GM21619 (cell line): ENCODE measurements around the gene LALBA.
"Not testable (repeated sequence)": the region's sequence is repeated elsewhere in the genome, so short reads cannot be mapped to it uniquely, and the experiment has no call there.

ENCODE experiments used
- ATAC-seq: cut with Tn5 transposase; IDR thresholded peaks from one replicate; pipeline ENCODE4 v1.9.1; 2021; ENCODE audit not compliant: unreplicated experiment

LALBA gene

DNA sequence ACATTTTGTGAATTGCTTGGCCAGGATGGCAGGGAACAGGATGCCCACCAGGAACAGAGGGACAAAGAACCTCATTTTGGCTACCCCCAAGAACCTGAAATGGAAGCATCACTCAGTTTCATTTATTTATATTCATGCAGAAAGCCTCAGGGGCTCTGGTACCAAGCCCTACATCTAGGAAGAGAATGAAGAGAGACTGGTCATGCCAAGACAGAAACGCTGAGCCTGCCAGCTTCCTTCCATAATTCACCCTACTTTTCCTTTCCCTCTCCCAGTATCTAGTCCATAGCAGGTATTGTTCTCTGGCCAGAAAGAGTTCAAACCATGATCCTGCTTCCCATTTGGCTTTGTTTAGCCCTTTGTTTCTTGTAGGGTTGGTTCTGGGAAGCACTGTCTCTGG lies at the start of gene LALBA:
TSS of gene LALBA (minus strand) at position 101 of the 400 bp plus-strand sequence. CDS start at position 75, 26 bp downstream.
- no peak for ATAC-seq

GRCh38 chr12:48618541-48618940 lies 48.7 kb upstream of the LALBA start:
- peak; percentile 64 for ATAC-seq

DNA sequence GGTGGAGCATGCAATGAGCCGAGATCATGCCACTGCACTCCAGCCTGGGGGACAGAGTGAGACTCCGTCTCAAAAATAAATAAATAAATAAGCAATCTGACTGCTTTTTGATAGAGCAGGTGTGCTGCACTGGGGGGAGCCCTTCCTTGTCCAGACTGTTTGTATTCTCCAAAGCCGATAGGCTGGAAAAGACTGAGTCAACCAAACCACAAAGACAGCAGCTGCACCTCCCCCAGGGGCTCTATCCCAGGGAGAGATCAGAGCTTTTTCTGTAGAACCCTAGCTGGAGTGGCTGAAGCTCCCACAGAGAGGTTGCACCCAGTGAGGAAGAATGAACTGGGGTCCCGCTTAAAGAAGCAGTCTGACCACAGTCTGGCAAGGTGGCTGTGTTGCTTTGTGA lies 45.8 kb upstream of the LALBA start:
- no peak for ATAC-seq

DNA sequence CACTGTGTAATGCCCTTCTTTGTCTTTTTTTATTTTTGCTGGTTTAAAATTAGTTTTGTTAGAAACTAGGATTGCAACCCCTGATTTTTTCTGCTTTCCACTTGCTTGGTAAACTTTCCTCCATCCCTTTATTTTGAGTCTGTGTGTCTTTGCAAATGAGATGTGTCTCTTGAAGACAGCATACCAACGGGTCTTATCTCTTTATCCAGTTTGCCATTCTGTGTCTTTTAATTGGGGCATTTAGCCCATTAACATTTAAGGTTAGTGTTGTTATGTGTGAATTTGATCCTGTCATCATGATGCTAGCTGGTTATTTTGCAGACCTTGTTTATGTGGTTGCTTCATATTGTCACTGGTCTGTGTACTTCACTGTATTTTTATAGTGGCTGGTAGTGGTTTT lies 43.5 kb upstream of the LALBA start:
- ATAC-seq, result no peak

DNA sequence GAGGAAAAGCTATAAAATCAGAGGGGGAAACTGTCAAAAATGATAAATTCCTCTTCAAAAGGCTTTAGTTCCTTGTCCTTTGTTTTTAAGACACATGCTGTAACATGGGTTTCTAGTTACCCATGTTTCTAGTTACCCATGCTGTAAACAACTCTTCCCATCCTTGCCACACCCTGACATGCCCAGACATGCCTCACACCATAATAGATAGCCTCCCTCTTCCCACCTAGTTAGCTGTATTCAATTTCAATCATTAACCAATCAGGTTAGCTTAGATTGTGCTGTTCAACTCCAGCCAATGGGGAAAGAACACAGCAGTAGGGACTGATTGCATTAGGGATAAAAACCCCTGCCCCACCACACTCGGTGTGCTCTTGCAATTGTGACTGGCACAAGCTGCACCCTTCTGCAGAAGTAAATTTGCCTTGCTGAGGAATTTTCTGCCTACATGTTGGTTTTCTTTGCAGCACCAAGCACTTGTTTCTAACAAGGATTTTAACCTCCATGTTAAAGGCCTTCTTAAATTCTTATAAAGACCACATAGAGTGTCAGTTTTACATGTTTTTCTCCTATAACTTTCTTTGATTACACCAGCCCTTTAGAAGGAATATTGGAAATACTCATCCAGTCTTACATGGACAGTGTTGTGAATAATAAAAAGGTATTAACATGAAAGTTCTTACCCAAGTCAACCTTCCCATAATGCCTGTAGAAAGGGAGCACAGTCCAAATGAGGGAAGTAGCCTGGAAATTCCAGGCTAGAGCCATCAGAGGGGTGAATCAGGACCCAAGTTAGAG lies 32.5 kb upstream of the LALBA start:
- ATAC-seq, result no peak

GRCh38 chr12:48601013-48601756 lies 31.3 kb upstream of the LALBA start:
- peak; percentile 91 for ATAC-seq

DNA sequence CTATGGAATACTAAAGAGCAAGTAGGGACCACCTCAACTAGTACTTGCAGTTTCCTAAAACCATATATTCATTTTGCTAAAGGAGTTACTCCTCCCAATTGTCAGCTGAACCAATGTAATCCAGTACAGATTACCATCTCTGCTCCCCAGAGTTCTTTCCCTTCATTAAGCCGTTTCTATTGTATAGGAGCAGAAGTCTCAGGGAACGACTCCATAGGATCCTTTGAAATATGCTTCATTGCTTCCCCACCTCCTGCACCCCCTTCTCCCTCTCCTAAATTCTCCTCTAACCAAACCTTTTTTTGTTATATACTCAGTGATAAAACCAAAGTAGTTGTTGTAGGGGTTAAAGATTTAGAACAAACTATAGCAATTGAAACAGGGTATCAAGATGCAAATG lies 30.7 kb upstream of the LALBA start:
- ATAC-seq, result no peak

DNA sequence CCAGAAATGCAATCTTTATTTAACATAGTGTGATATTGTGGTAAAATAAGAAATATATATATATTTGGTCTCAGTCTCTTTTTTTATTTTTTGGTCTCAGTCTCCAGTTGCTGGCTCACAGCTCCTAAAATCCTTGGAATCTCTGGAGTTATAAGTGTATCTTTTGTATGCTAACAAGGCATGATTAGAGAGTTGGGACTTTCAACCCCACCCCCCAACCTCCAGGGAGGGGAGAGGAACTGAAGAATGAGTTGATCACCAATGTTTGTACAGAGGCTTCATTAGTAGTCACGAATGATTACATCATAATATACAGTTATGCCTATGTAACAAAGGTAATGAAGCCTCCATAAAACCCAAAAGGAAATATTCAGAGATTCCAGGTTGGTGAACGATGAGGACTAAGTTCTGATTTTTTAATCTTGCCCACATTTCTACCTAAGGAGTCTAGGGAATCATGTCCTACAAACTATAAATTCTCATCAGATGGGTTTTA lies 22.8 kb upstream of the LALBA start:
- ATAC-seq, result no peak

DNA sequence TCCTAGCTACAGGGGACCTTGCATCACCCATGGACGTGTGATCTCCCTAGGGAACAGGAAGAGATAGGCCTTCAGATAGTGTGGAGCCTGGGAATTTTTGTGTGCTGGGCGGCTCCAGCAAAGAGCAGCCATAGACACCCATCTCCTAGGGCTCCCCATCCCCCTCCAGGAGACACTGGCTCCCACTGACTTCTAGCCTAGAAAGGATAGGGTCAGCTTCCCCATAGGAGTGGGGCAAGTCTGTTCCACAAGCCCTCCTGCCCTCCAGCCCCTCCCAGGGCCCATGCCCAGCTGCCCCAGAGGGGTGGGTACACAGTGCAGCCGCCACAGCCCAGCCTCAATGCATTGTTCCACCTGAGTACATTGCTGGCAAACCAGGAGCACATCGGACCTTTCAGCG lies 16.5 kb upstream of the LALBA start:
- ATAC-seq, result no peak

DNA sequence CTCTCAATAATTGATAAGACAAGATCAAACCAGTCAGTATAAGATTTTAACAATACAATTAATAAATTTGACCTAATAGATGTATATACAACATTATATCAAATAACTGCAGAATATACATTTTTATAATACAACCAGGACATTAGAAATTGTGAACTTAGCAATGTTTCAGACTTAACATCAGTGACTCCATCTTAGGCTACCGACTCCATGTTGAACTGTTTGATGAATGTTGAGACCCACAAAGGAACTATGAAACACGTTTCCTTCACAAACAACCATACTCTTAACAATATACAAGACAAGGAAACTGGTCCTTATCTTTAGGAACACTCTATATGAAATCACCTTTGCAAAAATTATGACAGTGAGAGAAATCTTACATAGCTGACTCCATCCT lies 13.9 kb upstream of the LALBA start:
- ATAC-seq, result no peak

GRCh38 chr12:48580831-48581230 lies 11.0 kb upstream of the LALBA start:
- ATAC-seq, result no peak

DNA sequence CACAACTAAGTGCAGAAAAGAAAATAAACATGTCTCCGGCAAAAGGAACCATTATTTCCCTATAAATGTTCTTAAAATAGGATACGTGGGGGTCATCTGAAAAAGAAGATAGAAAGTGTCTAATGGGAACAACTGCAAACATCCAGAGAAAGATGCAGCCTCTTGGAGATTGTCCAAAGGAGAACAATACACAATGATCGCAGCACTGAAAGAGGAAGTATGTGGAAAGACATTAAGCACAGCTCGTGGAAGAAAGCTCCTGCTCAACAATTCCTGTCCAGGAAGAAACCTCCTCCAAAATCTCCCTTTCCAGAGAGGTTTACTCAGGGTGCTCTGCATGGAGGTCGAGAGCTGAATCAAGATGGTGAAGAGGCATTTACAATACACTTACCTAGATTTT lies 2.5 kb upstream of the LALBA start:
- no peak for ATAC-seq

GRCh38 chr12:48567731-48568130 lies 2.1 kb downstream of the LALBA start:
- ATAC-seq, result no peak

GRCh38 chr12:48557919-48558318 lies 11.9 kb downstream of the LALBA start:
- no peak for ATAC-seq

GRCh38 chr12:48556631-48557030 lies 13.2 kb downstream of the LALBA start:
- no peak for ATAC-seq

GRCh38 chr12:48553666-48554343 lies 16.0 kb downstream of the LALBA start:
- ATAC-seq, result not testable (repeated sequence)

DNA sequence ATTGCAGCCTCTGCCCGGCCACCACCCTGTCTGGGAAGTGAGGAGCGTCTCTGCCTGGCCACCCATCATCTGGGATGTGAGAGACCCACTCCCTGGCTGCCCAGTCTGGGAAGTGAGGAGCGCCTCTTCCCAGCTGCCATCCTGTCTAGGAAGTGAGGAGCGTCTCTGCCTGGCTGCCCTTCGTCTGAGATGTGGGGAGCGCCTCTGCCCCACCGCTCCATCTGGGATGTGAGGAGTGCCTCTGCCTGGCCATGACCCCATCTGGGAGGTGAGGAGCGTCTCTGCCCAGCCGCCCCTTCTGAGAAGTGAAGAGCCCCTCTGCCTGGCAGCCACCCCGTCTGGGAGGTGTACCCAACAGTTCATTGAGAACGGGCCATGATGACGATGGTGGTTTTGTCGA lies 18.2 kb downstream of the LALBA start:
- ATAC-seq, result not testable (repeated sequence)

DNA sequence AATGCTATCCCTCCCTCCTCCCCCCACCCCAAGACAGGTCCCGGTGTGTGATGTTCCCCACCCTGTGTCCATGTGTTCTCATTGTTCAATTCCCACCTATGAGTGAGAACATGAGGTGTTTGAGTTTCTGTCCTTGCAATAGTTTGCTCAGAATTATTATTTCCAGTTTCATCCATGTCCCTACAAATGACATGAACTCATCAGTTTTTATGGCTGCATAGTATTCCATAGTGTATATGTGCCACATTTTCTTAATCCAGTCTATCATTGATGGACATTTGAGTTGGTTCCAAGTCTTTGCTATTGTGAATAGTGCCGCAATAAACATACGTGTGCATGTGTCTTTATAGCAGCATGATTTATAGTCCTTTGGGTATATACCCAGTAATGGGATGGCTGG lies 22.8 kb downstream of the LALBA start:
- not testable (repeated sequence) for ATAC-seq

GRCh38 chr12:48545833-48546469 lies 23.9 kb downstream of the LALBA start:
- ATAC-seq, result no peak

DNA sequence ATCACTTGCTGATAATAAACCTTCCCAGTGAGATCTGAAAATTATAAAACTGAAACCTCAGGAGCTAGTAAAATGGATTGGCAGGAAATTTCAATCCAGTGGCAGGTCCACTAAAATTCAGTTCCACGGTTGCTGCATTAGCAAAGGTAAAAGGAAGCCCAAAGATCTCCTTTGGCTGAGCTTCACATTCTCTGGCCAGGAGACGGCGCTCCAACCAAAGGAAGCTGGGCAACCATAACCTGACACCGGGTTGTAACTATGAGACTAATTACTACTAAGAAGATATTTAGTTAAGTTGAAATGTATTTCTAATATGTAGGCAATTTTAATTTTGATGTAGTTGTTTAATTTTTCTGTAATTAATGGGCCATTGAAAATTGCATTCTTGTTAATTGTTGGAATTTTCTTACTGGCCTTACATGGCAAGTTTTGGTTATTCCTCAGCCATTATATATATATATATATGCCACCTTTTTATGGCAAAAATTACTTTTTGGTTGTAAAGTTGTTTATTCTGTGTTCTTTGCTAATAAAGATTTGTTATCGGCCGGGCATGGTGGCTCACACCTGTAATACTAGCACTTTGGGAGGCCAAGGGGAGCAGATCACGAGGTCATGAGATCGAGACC lies 27.4 kb downstream of the LALBA start:
- no peak for ATAC-seq

DNA sequence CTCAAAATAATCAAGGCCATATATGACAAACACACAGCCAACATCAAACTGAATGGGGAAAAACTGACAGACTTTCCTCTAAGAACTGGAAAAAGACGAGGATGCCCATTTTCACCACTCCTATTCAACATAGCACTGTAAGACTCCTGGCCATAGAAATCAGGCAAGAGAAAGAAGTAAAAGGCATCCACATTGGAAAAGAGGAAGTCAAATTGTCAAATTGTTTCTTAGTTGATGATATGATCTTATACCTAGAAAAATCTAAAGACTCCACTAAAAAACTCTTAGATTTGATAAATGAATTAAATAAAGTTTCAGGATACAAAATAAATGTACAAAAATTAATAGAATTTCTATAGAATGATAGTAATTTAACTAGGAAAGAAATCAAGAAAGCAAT lies 33.2 kb downstream of the LALBA start:
- ATAC-seq, result no peak
